Ectodermal cell (in vitro differentiated cells): ENCODE results near the gene YBEY.

ENCODE experiments used
- H3K27ac ChIP-seq: 2 replicates; pipeline ENCODE4 v1.7.0; 2013; ENCODE audit warnings: mild to moderate bottlenecking, low read depth, low read length; ENCODE audit not compliant: insufficient read depth, poor library complexity, severe bottlenecking
- H3K27me3 ChIP-seq: 2 replicates; pipeline ENCODE4 v1.7.0; 2013; ENCODE audit warnings: mild to moderate bottlenecking, low read length; ENCODE audit not compliant: insufficient read depth, control insufficient read depth, poor library complexity, severe bottlenecking
- H3K36me3 ChIP-seq: one replicate; pipeline ENCODE4 v1.7.0; 2013; ENCODE audit warnings: low read length; ENCODE audit not compliant: control insufficient read depth, insufficient read depth
- H3K4me1 ChIP-seq: one replicate; pipeline ENCODE4 v1.7.0; 2013; ENCODE audit warnings: low read length; ENCODE audit not compliant: control insufficient read depth, insufficient read depth
- H3K4me3 ChIP-seq: 2 replicates; pipeline ENCODE4 v1.7.0; 2013; ENCODE audit warnings: low read depth, low read length, control low read depth; ENCODE audit not compliant: insufficient read depth
- H3K9me3 ChIP-seq: 2 replicates; pipeline ENCODE4 v1.7.0; 2013; ENCODE audit warnings: mild to moderate bottlenecking, low read length, moderate library complexity; ENCODE audit not compliant: control insufficient read depth
- WGBS, 2 experiments: methylation state at CpG; one replicate each; pipeline ENCODE4 v1.1.7; 2013; ENCODE audit warnings: missing lambda C conversion rate in 2 of 2; 5-methylcytosine and 5-hydroxymethylcytosine counted together

Gene YBEY

DNA sequence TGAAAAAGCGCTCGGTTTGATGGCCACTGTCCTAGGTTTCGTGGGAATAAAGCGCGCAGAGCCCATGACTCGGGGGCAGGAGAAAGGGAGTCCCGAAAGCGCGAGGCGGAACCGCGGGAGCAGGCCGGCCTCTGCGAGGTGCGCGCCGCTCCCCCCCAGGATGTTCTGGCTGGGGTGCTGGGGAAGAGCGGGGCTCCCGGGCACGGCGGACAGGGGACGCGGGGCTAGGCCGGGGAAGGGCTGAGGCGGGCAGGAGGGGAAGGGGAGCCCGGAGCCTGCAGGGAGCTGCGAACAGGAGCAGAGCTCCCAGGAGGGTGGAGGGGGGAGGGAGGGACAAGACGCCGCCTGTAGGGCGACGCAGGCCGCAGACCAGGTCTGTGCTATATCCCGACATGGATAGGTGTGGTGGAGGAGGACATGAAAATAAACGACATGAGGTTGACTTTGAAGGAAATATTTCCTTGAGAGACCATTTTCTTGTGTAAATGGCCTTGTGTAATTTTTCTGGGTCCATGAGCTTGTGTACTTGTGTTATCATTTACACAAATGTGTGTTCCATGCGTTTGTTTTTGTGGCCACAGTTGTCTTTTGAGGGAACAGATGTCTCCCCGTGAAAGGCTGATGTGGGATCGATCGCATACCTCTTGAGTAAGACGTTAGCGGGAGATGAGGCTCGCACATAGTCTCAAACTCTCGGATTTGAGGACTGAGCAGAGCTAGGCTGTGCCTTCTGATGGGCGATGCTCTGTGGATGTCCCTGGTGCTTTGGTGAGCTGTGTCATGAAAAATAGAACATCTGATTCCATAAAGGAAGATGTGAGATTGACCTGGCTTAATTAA, 39.2 kb downstream of the YBEY start:
- H3K27ac ChIP-seq = peak overlapping the region; percentile 63
- WGBS, 2 experiments = 11 to 12% methylated on average over 43 of the region's 43 CpGs
- H3K9me3 ChIP-seq = no peaks in the 10 kb centered on the region
- H3K27me3 ChIP-seq = no peaks in the 10 kb centered on the region
- H3K4me3 ChIP-seq = peak overlapping the region; percentile 99
- H3K4me1 ChIP-seq = peaks cover 17% of the 10 kb centered on the region
- H3K36me3 ChIP-seq = peaks cover 10% of the 10 kb centered on the region

DNA sequence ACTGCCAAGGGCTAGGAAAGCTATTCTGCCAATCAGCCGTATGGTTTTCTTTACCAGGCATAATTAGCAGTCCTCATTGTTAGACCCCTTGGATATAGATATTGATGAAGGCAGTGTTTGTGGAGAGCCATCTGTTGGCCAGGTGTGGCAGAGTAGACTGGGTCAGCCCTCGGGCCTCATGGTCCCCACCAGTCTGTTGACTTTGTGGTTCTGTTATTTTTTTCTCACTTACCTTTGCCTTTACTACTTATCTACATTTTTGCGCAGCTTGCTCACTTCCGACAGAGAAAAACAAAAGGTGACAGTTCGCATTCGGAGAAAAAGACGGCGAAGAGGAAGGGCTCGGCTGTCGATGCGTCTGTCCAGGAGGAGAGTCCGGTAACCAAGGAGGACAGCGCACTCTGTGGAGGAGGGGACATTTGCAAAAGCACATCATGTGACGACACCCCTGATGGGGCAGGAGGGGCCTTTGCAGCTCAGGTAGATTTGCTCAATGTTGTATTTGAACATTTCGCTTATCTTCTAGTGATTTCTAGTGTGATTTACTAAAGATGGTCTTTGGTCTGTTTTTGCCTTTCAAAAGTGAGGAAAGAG, 40.1 kb downstream of the YBEY start:
- Histone ChIP-seq H3K4me1 (peaks cover 10% of the 10 kb centered on the region), H3K36me3 (peaks cover 10% of the 10 kb centered on the region), H3K27me3 (no peaks in the 10 kb centered on the region), H3K9me3 (no peaks in the 10 kb centered on the region), H3K27ac (no peak overlapping the region), H3K4me3 (no peak overlapping the region)
- 93 to 94% methylated on average over 15 of the region's 15 CpGs for WGBS, 2 experiments

DNA sequence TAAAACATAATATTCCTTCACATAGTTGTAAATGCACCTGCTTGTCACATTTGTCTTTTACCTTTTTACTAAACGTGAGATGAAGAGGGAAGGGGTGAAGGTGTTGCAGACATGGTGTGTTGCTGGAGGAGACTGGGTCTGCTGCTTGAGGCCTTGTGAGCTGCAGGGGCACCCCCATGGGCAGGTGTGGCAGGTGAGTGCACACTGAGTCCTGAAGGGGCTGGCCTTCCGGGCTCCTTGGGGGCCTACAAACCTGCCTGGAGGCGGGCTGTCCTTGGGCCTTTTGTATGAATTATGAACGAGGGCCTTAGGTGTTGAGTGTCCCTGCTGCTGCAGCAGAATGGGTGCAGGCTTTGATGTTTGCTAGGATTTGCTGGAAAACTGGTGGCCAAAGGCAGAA, 41.6 kb downstream of the YBEY start:
- no peak overlapping the region for H3K27ac ChIP-seq
- H3K36me3 ChIP-seq = peaks cover 10% of the 10 kb centered on the region
- H3K4me3 ChIP-seq = no peak overlapping the region
- no peaks in the 10 kb centered on the region for H3K4me1 ChIP-seq
- WGBS, 2 experiments = 93 to 96% methylated on average over 4 of the region's 4 CpGs
- no peaks in the 10 kb centered on the region for H3K9me3 ChIP-seq
- no peaks in the 10 kb centered on the region for H3K27me3 ChIP-seq

DNA sequence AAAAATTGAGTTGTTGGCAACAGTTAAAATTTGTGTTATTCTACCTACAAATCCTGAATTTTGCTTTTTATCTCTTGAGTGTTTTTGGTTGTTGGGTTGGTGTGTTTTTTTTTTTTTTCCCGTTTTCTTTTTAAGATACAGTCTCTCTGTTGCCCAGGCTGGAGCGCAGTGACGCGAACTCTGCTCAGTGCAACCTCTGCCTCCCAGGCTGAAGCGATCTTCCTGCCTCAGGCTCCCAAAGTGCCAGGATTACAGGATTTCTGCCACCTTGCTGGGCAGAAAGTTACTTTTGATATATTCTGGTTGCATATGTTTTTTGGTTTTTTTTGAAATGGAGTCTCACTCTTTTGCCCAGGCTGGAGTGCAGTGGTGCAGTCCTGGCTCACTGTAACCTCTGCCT, 42.0 kb downstream of the YBEY start:
- H3K27ac ChIP-seq = no peak overlapping the region
- no peaks in the 10 kb centered on the region for H3K27me3 ChIP-seq
- peaks cover 10% of the 10 kb centered on the region for H3K36me3 ChIP-seq
- WGBS, 2 experiments = 83 to 92% methylated on average over 5 of the region's 5 CpGs
- H3K9me3 ChIP-seq = no peaks in the 10 kb centered on the region
- H3K4me3 ChIP-seq = no peak overlapping the region
- no peaks in the 10 kb centered on the region for H3K4me1 ChIP-seq

DNA sequence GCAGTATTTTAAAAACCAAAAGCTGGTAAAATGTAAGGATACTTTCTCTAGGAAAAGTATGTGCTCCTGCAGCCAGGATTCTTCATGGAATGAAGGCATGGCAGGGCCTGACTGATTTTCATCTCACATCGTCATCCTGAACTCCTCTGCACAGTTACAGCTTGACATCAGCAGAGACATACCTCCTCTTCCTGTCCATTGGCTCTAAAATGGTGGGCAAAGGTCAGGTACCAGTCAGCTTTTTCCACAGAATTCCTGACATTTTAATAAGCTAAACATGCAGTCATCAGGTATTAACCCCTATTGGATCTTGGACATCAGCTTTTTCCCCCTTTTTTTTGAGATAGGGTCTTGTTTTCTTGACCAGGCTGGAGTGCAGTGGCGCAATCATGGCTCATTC, 43.7 kb downstream of the YBEY start:
- WGBS, 2 experiments = 93 to 95% methylated on average over 2 of the region's 2 CpGs
- Histone ChIP-seq H3K9me3 (no peaks in the 10 kb centered on the region), H3K4me3 (no peak overlapping the region), H3K27ac (no peak overlapping the region), H3K27me3 (no peaks in the 10 kb centered on the region), H3K36me3 (peaks cover 10% of the 10 kb centered on the region), H3K4me1 (no peaks in the 10 kb centered on the region)

DNA sequence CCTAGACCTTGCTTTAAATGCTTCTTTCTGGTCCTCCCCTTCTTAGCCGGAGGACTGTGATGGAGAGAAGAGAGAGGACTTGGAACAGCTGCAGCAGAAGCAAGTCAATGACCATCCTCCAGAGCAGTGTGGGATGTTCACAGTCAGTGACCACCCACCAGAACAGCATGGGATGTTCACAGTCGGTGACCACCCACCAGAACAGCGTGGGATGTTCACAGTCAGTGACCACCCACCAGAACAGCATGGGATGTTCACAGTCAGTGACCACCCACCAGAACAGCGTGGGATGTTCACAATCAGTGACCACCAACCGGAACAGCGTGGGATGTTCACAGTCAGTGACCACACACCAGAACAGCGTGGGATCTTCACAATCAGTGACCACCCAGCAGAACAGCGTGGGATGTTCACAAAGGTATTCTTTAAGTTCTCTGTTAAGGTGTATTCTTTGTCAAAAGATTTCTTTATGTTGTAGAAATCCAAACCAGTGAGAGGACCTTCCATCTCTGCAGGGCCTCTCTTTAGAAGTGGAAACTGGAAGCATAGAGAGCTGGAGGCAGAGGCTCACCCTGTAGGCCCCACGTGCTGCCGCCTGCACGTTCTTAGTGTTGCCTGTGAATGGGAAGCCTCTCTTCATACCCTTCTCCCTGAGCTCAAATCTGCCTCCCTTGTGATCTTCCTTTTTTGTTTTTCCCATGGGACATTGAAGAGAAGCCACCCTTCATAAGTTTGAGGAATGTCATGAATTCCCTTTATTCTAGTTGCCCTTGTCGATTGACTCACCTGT, 48.4 kb downstream of the YBEY start:
- no peak overlapping the region for H3K27ac ChIP-seq
- H3K4me3 ChIP-seq = no peak overlapping the region
- whole genome bisulfite sequencing, 2 experiments = 91 to 95% methylated on average over 12 of the region's 12 CpGs
- H3K36me3 ChIP-seq = peaks cover 10% of the 10 kb centered on the region
- H3K9me3 ChIP-seq = no peaks in the 10 kb centered on the region
- no peaks in the 10 kb centered on the region for H3K4me1 ChIP-seq
- no peaks in the 10 kb centered on the region for H3K27me3 ChIP-seq

DNA sequence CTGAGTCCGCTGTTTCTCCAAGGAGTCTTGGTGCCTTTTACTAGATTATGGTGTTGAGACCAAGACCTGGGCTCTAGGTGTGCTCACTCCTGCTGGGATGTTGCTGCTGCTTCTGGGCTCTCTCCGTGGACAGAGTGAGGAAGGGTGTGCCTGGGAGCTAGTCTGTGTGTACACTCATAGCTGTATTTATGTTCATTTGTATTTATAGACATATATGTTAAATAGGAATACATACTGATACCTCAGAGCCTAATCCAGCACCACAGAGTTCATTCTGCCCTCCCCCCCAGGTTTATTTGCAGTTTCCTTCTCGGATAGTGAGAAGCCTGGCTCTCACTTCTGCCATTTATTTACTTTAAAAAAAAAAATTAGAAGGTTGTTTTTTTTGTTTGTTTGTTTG, 50.5 kb downstream of the YBEY start:
- H3K27me3 ChIP-seq = no peaks in the 10 kb centered on the region
- H3K36me3 ChIP-seq = peaks cover 18% of the 10 kb centered on the region
- WGBS, 2 experiments = 91 to 99% methylated on average over 2 of the region's 3 CpGs
- H3K4me3 ChIP-seq = no peak overlapping the region
- H3K9me3 ChIP-seq = no peaks in the 10 kb centered on the region
- H3K27ac ChIP-seq = no peak overlapping the region
- no peaks in the 10 kb centered on the region for H3K4me1 ChIP-seq

DNA sequence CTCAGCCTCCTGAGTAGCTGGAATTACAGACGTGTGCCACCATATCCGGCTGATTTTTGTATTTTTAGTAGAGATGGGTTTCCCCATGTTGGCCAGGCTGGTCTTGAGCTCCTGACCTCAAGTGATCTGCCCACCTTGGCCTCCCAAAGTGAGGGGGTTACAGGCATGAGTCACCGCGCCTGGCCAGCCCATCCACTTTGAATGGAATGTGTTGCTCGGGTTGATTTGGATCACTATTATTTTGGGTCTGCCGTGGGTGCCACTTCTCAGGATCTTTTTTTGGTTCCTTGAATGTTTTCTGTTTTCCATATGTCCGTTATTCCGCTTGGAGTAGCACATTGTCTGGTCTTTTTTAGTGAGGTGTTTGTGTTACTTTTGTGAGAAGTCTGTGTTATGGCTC, 54.9 kb downstream of the YBEY start:
- Histone ChIP-seq H3K27ac (no peak overlapping the region), H3K4me3 (no peak overlapping the region), H3K4me1 (no peaks in the 10 kb centered on the region), H3K27me3 (no peaks in the 10 kb centered on the region), H3K9me3 (no peaks in the 10 kb centered on the region), H3K36me3 (peaks cover 21% of the 10 kb centered on the region)
- WGBS, 2 experiments = 93% methylated on average over 8 of the region's 8 CpGs

DNA sequence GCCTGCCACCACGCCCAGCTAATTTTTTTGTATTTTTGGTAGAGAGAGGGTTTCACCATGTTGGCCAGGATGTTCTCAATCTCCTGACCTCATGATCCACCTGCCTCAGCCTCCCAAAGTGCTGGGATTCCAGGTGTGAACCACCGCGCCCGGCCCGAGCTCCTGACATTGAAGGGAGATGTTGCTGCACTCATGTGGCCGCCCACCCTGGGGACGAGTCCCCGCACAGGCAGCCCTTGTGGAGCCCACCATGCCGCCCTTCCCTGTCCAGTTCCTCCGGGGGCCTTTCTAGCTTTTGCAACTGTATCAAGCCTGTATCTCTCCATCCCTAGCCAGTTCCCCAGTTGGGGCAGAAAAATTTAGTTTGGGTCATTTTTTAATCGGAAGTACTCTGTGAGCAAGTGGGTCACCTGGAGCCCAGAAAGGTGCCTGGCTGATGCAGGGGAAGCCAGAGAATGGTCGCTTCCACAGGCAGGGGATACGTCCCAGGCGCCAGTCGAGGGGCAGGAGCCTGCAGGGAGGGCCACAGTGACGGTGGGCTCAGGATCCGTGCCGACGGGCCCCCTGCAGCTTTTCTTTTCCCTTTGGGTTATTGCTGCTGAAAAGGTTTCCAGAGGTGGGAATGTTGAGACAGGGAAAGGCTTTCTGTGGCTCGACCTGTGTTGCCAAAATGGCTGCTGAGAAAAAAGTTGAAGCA, 58.2 kb downstream of the YBEY start:
- H3K36me3 ChIP-seq = peaks cover 22% of the 10 kb centered on the region
- no peak overlapping the region for H3K4me3 ChIP-seq
- H3K27me3 ChIP-seq = no peaks in the 10 kb centered on the region
- H3K9me3 ChIP-seq = no peaks in the 10 kb centered on the region
- H3K27ac ChIP-seq = no peak overlapping the region
- 93% methylated on average over 20 of the region's 20 CpGs for WGBS, 2 experiments
- H3K4me1 ChIP-seq = no peaks in the 10 kb centered on the region

DNA sequence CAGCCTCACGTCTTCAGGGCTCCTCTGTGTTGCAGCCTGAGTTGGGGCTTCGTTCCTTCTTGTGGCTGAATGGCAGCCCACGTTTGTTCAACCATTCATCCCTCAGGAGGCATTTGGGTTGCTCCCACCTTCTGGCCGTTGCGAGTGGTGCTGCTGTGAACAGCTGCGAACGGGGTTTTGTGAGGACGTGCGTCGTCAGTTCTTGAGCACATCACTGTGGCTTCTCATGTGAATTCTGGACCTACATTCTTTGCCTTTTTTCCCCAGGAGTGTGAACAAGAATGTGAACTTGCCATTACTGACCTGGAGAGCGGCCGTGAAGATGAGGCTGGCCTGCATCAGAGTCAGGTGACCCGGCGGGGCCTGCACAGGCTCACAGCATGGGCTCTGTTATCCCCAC, 59.7 kb downstream of the YBEY start:
- H3K27ac ChIP-seq = no peak overlapping the region
- H3K4me1 ChIP-seq = no peaks in the 10 kb centered on the region
- H3K36me3 ChIP-seq = peaks cover 22% of the 10 kb centered on the region
- no peak overlapping the region for H3K4me3 ChIP-seq
- 92 to 94% methylated on average over 14 of the region's 14 CpGs for WGBS, 2 experiments
- no peaks in the 10 kb centered on the region for H3K9me3 ChIP-seq
- H3K27me3 ChIP-seq = no peaks in the 10 kb centered on the region
